C4-2B (cell line): ENCODE measurements around the gene STAT6.

ENCODE experiments used
- H3K27ac ChIP-seq: fragments of 450-650 bp; 2 replicates; pipeline ENCODE4 v1.5.1; 2017
- ZFX ChIP-seq: fragments of 450-650 bp; IDR thresholded peaks from 2 replicates; pipeline ENCODE4 v1.6.1; 2017
- TF ChIP-seq, protein P1 (sequence below): fragments of 450-650 bp; conservative IDR thresholded peaks from 2 replicates; pipeline ENCODE4 v1.5.1; 2017; ENCODE audit warnings: mild to moderate bottlenecking

The STAT6 gene

DNA sequence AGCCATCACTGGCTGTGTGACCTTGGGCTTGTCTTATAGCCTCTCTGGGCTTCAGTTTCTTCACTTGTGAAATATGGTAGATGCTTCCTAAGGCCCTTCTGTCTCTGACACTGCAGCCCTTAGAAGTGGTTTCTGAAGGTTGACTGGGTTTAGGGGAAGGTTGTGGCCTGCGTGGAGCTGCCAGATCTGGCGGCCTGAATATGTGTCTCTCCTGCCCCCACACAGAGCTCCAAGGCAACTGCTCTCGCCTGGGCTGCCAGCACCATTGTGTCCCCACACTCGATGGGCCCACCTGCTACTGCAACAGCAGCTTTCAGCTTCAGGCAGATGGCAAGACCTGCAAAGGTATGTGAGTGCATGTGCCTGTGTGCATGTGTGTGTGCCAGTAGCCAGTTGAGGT, 32.3 kb upstream of the STAT6 start:
- TF ChIP-seq ZFX, result no peak
- TF ChIP-seq, protein P1, sequence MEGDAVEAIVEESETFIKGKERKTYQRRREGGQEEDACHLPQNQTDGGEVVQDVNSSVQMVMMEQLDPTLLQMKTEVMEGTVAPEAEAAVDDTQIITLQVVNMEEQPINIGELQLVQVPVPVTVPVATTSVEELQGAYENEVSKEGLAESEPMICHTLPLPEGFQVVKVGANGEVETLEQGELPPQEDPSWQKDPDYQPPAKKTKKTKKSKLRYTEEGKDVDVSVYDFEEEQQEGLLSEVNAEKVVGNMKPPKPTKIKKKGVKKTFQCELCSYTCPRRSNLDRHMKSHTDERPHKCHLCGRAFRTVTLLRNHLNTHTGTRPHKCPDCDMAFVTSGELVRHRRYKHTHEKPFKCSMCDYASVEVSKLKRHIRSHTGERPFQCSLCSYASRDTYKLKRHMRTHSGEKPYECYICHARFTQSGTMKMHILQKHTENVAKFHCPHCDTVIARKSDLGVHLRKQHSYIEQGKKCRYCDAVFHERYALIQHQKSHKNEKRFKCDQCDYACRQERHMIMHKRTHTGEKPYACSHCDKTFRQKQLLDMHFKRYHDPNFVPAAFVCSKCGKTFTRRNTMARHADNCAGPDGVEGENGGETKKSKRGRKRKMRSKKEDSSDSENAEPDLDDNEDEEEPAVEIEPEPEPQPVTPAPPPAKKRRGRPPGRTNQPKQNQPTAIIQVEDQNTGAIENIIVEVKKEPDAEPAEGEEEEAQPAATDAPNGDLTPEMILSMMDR, result no peak
- no peak overlapping the region for H3K27ac ChIP-seq

DNA sequence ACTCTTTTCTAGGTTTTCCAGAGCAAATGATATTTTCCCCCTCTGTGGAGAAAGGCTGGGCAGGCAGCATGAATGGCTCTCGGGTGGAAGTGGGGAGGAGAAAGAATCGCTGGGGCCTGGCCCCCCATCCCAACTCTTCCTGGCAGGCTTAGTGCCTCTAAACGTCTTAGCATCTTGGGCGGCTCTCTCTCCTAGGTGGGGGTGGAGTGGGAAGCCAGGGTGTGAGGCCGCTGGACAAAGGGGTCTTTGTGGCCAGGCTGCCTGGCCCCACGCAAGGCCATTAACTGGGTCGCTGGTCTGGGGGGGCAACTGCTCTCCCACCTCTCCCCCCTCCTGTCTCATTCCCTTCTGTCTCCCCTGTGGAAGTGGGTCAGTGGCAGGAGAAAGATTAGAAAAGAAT, 31.6 kb upstream of the STAT6 start:
- TF ChIP-seq, protein P1, result no peak
- no peak for TF ChIP-seq ZFX
- no peak overlapping the region for H3K27ac ChIP-seq

DNA sequence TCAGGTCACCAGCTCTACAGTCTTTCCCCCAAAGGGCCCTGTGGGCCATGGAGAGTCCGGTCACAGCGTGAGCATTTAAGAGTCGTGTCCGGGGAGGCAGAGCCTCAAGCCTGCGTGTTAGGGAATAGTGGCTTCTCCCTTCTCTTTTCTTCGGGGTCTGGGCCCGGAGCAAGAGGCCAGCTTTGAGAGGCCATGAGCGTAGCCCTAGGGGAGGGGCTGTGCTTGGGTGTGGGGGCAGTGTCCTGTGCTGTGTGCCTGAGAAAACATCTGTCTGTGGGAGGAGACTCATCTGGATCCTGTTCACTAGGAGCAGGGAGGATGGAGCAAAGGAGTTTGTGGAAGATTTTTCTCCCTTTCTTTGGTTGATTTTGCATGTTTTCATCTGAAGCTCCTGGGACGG, 31.0 kb upstream of the STAT6 start:
- no peak for TF ChIP-seq ZFX
- TF ChIP-seq, protein P1, result no peak
- no peak overlapping the region for H3K27ac ChIP-seq

DNA sequence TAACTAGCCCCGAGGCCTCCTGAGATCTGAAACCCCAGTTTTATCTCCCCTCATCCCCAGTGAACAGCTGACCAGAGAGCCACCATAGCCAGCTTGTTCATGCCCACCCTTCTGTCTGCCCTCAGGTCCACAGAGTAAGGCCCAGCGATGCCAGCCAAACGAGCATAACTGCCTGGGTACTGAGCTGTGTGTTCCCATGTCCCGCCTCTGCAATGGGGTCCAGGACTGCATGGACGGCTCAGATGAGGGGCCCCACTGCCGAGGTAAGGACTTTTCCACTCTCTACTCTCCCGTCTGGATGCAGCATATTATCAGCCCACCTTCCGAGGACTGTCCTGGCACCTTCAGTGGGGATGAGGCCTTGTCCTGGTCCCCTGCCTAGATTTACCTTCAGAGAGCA, 30.1 kb upstream of the STAT6 start:
- H3K27ac ChIP-seq, result no peak overlapping the region
- TF ChIP-seq, protein P1, result no peak
- no peak for TF ChIP-seq ZFX

- H3K27ac ChIP-seq, result no peak overlapping the region
- no peak for TF ChIP-seq ZFX
- TF ChIP-seq, protein P1, result no peak
Measured at GRCh38 chr12:57139796-57140649, 28.9 kb upstream of the STAT6 start.

GRCh38 chr12:57138526-57139272, 27.5 kb upstream of the STAT6 start:
- H3K27ac ChIP-seq, result no peak overlapping the region
- TF ChIP-seq, protein P1, result no peak

DNA sequence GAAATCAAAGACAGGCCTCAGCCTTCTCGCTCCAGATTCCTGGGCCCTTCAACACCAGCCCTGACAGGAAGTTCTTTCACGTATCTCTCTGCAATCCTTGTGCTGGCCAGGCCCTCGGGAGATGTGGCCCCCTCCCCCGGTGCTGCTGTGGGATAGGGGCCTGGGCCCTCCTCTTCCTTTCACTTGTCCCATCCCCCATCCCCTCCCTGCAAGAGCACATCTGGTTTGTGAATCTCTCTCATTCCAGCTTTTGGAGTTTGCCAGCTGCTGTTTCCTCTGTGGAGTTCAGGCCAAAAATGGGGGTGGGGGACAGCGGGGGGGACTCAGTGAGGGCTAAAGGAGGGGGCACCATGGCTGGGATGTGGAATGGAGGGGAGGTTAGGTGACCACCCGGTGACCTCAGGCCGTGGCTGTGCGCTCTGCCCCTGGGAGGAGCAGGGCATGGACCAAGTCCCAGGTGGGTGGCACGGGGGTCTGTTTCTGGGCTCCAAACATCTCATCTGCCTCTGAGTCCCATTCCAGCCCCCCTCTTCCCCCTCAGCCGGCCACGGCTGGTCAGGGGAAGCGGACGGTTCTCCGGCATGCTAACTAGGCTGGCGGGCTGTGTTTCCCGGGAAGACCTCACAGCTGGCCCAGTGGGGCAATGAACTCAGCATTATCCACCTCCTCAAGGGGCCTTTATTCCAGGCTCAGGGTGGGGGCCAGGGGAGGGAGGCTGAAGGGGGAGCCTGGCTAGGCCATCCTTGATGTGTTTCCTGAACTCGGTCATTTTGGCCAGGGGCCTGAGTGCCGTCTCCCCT, 24.6 kb upstream of the STAT6 start:
- no peak for TF ChIP-seq ZFX
- TF ChIP-seq, protein P1, result no peak
- no peak overlapping the region for H3K27ac ChIP-seq
